ENCODE results near the gene CCKAR.

Gene CCKAR

GRCh38 chr4:26490111-26490959 lies at the start of gene CCKAR:
Gene CCKAR (minus strand): TSS chr4:26490484. CDS start chr4:26490267, 217 bp downstream.
- DNase-seq (ENCODE audit: low read depth, low spot score) = peak; percentile 58

GRCh38 chr4:26533685-26534084 lies 43.4 kb upstream of the CCKAR start:
- no peak for DNase-seq (ENCODE audit: low read depth, low spot score)

GRCh38 chr4:26531491-26532116 lies 41.3 kb upstream of the CCKAR start:
- DNase-seq (ENCODE audit: low read depth, low spot score) = no peak

- no peak for DNase-seq (ENCODE audit: low read depth, low spot score)
Observed at GRCh38 chr4:26530099-26530498, 39.8 kb upstream of the CCKAR start.

GRCh38 chr4:26529479-26529878 lies 39.2 kb upstream of the CCKAR start:
- DNase-seq (ENCODE audit: low read depth, low spot score) = no peak

GRCh38 chr4:26525771-26526150 lies 35.5 kb upstream of the CCKAR start:
- no peak for DNase-seq (ENCODE audit: low read depth, low spot score)

- peak; percentile 71 for DNase-seq (ENCODE audit: low read depth, low spot score)
Observed at GRCh38 chr4:26525136-26525770, 35.0 kb upstream of the CCKAR start.

GRCh38 chr4:26524011-26524410 lies 33.7 kb upstream of the CCKAR start:
- DNase-seq (ENCODE audit: low read depth, low spot score) = no peak

- DNase-seq (ENCODE audit: low read depth, low spot score) = peak; percentile 42
Observed at GRCh38 chr4:26522478-26522877, 32.2 kb upstream of the CCKAR start.

- DNase-seq (ENCODE audit: low read depth, low spot score) = no peak
Observed at GRCh38 chr4:26520728-26521450, 30.6 kb upstream of the CCKAR start.

- no peak for DNase-seq (ENCODE audit: low read depth, low spot score)
Observed at GRCh38 chr4:26515936-26516335, 25.7 kb upstream of the CCKAR start.

- peak; percentile 23 for DNase-seq (ENCODE audit: low read depth, low spot score)
Observed at GRCh38 chr4:26510334-26510964, 20.2 kb upstream of the CCKAR start.

GRCh38 chr4:26509681-26510333 lies 19.5 kb upstream of the CCKAR start:
- DNase-seq (ENCODE audit: low read depth, low spot score) = no peak

- no peak for DNase-seq (ENCODE audit: low read depth, low spot score)
Observed at GRCh38 chr4:26507286-26507685, 17.0 kb upstream of the CCKAR start.

- no peak for DNase-seq (ENCODE audit: low read depth, low spot score)
Observed at GRCh38 chr4:26503844-26504243, 13.6 kb upstream of the CCKAR start.

GRCh38 chr4:26503427-26503826 lies 13.1 kb upstream of the CCKAR start:
- DNase-seq (ENCODE audit: low read depth, low spot score) = peak; percentile 35

GRCh38 chr4:26500565-26500999 lies 10.3 kb upstream of the CCKAR start:
- DNase-seq (ENCODE audit: low read depth, low spot score) = peak; percentile 61

- DNase-seq (ENCODE audit: low read depth, low spot score) = no peak
Observed at GRCh38 chr4:26496207-26496783, 6.0 kb upstream of the CCKAR start.

- DNase-seq (ENCODE audit: low read depth, low spot score) = no peak
Observed at GRCh38 chr4:26493461-26493860, 3.2 kb upstream of the CCKAR start.

GRCh38 chr4:26491449-26492170 lies 1.3 kb upstream of the CCKAR start:
- no peak for DNase-seq (ENCODE audit: low read depth, low spot score)

Data from astrocyte of the hippocampus (primary cell).